Adrenal gland (tissue), 12 donors: Measurements from ENCODE around the gene PYM1. TPM values are rescaled to one million over a fixed set of nuclear protein-coding genes. Genes with fewer than 3 reads are reported as not detected.

Experiments used
- DNase-seq, 7 donors: peaks; one replicate each; pipeline ENCODE4 v3.0.0-alpha.2; 2019 to 2020
- H3K27ac ChIP-seq, 5 donors: fragments of 200-600 bp; sonication (generic) in 4 of 5; 1 replicate in 3 of 5; 2 replicates in 2 of 5; pipeline versions ENCODE4 v1.5.1 to v1.8.0; 2016 to 2020; ENCODE audit warnings: mild to moderate bottlenecking in 1 of 5
- H3K27me3 ChIP-seq: fragments of 200-600 bp; 2 replicates; pipeline ENCODE4 v1.8.0; 2021
- H3K36me3 ChIP-seq, 2 donors: fragments of 200-600 bp; replicated peaks in 1 of 2; 1 replicate in 1 of 2; 2 replicates in 1 of 2; pipeline versions ENCODE4 v1.5.1 to v1.8.0; 2018 to 2022
- H3K4me1 ChIP-seq, 2 donors: fragments of 200-600 bp; replicated peaks in 1 of 2; 1 replicate in 1 of 2; 2 replicates in 1 of 2; pipeline versions ENCODE4 v1.5.1 to v1.8.0; 2018 to 2021
- H3K4me3 ChIP-seq, 4 donors: fragments of 200-600 bp; sonication (generic) in 3 of 4; one replicate each; pipeline ENCODE4 v1.5.1; 2016 to 2018
- H3K9me3 ChIP-seq, 3 donors: fragments of 200-600 bp; sonication (generic) in 1 of 3; replicated peaks in 1 of 3; 1 replicate in 2 of 3; 2 replicates in 1 of 3; pipeline versions ENCODE4 v1.5.1 to v1.8.0; 2016 to 2021
- CTCF ChIP-seq, 6 experiments: fragments of 450-650 bp in 4 of 6; fragments of 200-600 bp in 2 of 6; sonication (generic) in 1 of 6; IDR thresholded peaks; 1 replicate in 5 of 6; 2 replicates in 1 of 6; pipeline versions ENCODE4 v1.5.1 to v1.8.0; 2016 to 2021; ENCODE audit warnings: antibody characterized with exemption in 6 of 6, mild to moderate bottlenecking in 2 of 6, moderate library complexity in 1 of 6
- POLR2A ChIP-seq, 2 donors: fragments of 450-650 bp; IDR thresholded peaks; one replicate each; pipeline ENCODE4 v1.6.1; 2017; ENCODE audit warnings: antibody characterized with exemption in 2 of 2, mild to moderate bottlenecking in 2 of 2, moderate library complexity in 1 of 2
- WGBS, 4 donors: extraction: QIAGEN DNeasy Blood & Tissue Kit in 2 of 4; methylation state at CpG; one replicate each; pipeline versions ENCODE4 v1.1.5 to v1.1.7; 2013 to 2017; 5-methylcytosine and 5-hydroxymethylcytosine counted together
- intact Hi-C, 2 donors: fragments of 100-400 bp; cut with DNase I; formaldehyde crosslinking; loops; one replicate each; pipeline versions ENCODE4 v1.14.1 to v1.15.0; 2022 to 2023
- polyA plus RNA-seq, 3 donors: library from polyadenylated mRNA; stranded (reverse); fragments of 200-250 nt in 2 of 3; fragments of 350-450 nt in 1 of 3; fragmentation: Illumina TruSeq in 1 of 3; extraction: RNeasy Lipid Tissue Mini Kit (QIAGEN cat#74804) in 1 of 3; gene quantifications; one replicate each; pipeline ENCODE4 v1.2.3, GENCODE V29; 2013 to 2014
- total RNA-seq, 9 donors: library from RNA; depleted of rRNA in 4 of 9; stranded (reverse); fragments of >200 nt in 4 of 9; fragments of 120-200 nt in 1 of 9; fragmentation: NEBNext Ultra II Directional in 1 of 9; extraction: Animal tissue kit (Norgen Biotek cat#: 25700) in 1 of 9; gene quantifications; one replicate each; pipeline versions ENCODE4 v1.1.0 to v1.2.4, GENCODE V29; 2013 to 2023
- donor health status: healthy with polysubstance abuse.
- donor health status: Bipolar disorder and iron deficiency.
- donor health status: DM: yes; HTN: yes; CAD: no.
- donor health status: DM: no; HTN: no; CAD: no.
- donor health status: DM: no; HTN: no; CAD: no.
- donor health status: DM: yes; HTN: yes; CAD: no.

The PYM1 gene
- total and polyA plus RNA-seq, 12 donors, result 32.1 to 60.9 (median 43.5) TPM

DNA sequence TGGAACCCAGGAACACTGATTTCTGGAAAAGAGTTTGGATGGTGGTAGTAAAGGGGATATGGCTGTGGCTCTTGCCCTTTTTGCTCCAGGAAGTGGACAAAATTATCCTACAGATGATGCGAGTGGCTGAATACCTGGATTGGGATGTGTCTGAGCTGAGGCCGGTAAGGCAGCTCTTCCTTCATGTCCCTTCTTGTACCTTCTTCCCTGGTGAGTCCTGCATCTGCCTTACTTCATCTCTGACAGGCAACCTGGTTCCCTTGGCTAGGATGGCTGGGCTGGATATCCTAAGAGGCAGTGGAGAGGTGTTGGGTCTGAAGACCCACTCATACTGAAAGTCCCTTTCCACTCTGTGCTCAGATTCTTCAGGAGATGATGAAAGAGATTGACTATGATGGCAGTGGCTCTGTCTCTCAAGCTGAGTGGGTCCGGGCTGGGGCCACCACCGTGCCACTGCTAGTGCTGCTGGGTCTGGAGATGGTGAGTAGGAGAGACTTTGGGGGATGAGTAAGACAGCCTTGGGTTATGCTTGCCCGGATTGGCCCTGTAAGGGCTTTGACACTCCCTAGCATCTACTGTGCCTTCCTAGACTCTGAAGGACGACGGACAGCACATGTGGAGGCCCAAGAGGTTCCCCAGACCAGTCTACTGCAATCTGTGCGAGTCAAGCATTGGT is 11.3 kb upstream of the PYM1 start:
- no peak overlapping the region for H3K4me3 ChIP-seq
- DNase-seq, result no peak
- H3K27me3 ChIP-seq, result no peaks in the 10 kb centered on the region
- peaks cover 0 to 15% of the 10 kb centered on the region in 2 donors for H3K4me1 ChIP-seq
- intact Hi-C loops, result loop anchor here in 1 of 2 donors (5.0 kb wide), 1 partner anchor 202 kb away; no protein-coding TSS in a partner anchor
- peaks cover 0 to 18% of the 10 kb centered on the region in 2 donors for H3K36me3 ChIP-seq
- 84 to 91% (median 87%) methylated on average over 6 to 8 of the region's 8 CpGs for WGBS, 4 donors
- TF ChIP-seq POLR2A (IDR thresholded peaks at IDR 0.05), result no peak
- no peak overlapping the region for H3K27ac ChIP-seq
- no peaks in the 10 kb centered on the region for H3K9me3 ChIP-seq

DNA sequence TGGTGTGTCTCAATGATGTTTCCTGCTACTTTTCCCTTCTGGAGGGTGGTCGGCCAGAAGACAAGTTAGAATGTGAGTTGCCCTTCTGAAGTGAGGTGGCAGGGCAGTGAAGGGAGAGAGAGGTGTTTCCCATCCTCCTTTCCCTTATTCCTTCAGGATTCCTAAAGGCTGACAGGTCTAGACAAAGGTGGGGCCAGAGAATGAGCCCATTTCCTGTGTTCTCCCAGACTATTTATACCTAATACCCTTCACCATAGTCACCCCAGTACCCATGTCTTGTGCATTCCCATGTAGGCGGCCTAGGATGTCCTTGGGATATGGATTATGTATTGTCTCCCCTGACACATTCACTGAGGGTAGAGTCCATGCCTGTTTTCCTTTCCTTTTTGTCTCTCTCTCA is 10.3 kb upstream of the PYM1 start:
- whole genome bisulfite sequencing, 4 donors, result 84 to 92% (median 89%) methylated on average over 2 of the region's 2 CpGs
- intact Hi-C loops, result loop anchor here in 1 of 2 donors (5.0 kb wide), 1 partner anchor 201 kb away; no protein-coding TSS in a partner anchor

DNA sequence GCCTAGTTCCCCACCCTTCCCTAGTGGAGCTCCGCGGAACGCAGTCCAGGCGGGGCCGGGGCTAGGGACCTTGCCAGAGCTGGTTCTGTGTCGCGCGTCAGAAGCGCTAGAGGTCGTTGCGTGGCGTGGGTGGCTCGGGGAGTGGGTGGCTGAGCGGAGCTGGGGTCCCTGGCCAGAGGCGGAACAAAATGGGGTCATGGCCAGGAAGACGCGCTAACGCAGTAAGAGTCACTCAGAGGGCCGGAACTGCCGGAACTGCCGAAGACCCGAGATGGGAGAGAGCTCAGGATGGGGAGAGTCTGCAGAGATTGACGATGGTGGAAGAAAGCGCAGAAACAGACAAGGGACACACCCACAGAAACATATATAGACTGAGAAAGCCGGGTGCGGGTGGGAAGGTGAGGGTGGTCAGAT is 8.1 kb upstream of the PYM1 start:
- peak; percentile 41 to 66 (median 60) for DNase-seq
- Histone ChIP-seq H3K4me3 (peak overlapping the region in 1 of 4 donors; percentile 46), H3K27me3 (no peaks in the 10 kb centered on the region)

More for the DNA sequence above, 10.3 kb upstream of the PYM1 start:
- Histone ChIP-seq H3K27me3 (no peaks in the 10 kb centered on the region), H3K4me3 (no peak overlapping the region), H3K36me3 (peaks cover 0 to 18% of the 10 kb centered on the region in 2 donors), H3K9me3 (no peaks in the 10 kb centered on the region), H3K27ac (no peak overlapping the region), H3K4me1 (peaks cover 7 to 22% of the 10 kb centered on the region in 2 donors)
- no peak for TF ChIP-seq POLR2A (IDR thresholded peaks at IDR 0.05)
- TF ChIP-seq CTCF (IDR thresholded peaks at IDR 0.05), result no peak
- DNase-seq, result no peak

DNA sequence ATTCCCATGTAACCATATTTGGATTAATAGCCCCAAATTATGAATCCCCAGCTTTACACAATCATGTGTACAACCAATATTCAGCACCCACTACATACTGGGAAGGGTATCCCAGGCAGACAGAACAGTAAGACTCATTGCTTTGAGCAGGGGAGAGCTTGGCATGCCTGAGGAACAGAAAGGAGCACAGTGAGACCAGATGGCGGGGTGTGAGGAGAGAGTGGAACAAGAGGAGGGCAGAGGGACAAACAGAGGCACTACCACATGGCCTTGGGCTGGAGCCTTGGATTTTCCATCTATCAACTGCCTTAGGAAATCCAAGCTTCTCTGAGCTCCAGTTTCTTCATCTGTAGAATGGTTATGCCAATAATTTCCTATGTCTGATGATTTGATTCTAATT is 7.1 kb upstream of the PYM1 start:
- 88 to 100% (median 96%) methylated on average over 1 of the region's 1 CpG for WGBS, 4 donors
- H3K27me3 ChIP-seq, result no peaks in the 10 kb centered on the region
- peaks cover 0 to 7% of the 10 kb centered on the region in 2 donors for H3K36me3 ChIP-seq
- TF ChIP-seq CTCF (IDR thresholded peaks at IDR 0.05) (no peak), POLR2A (IDR thresholded peaks at IDR 0.05) (no peak)
- no peak overlapping the region for H3K27ac ChIP-seq
- H3K4me1 ChIP-seq, result peaks cover 23 to 34% of the 10 kb centered on the region in 2 donors
- no peaks in the 10 kb centered on the region for H3K9me3 ChIP-seq
- DNase-seq, result no peak
- no peak overlapping the region for H3K4me3 ChIP-seq
- intact Hi-C loops, result loop anchor here (5.0 kb wide), 2 partner anchors 112 to 197 kb away; no protein-coding TSS in a partner anchor

More for the DNA sequence above, 8.1 kb upstream of the PYM1 start:
- Histone ChIP-seq H3K27ac (peak overlapping the region in 3 of 5 donors; percentile 2 to 65 (median 62)), H3K36me3 (peaks cover 0 to 7% of the 10 kb centered on the region in 2 donors), H3K4me1 (peaks cover 15 to 33% of the 10 kb centered on the region in 2 donors), H3K9me3 (no peaks in the 10 kb centered on the region)
- intact Hi-C loops, result loop anchor here in 1 of 2 donors (5.0 kb wide), 1 partner anchor 198 kb away; no protein-coding TSS in a partner anchor
- TF ChIP-seq POLR2A (IDR thresholded peaks at IDR 0.05), result peak in 1 of 2 donors; percentile 18
- TF ChIP-seq CTCF (IDR thresholded peaks at IDR 0.05), result peak in 1 of 6 experiments; percentile 7
- WGBS, 4 donors, result 26 to 47% (median 33%) methylated on average over 13 to 26 of the region's 26 CpGs
